Measurements from ENCODE around the gene TPCN2. TPM values are rescaled to one million over a fixed set of nuclear protein-coding genes. Genes with fewer than 3 reads are reported as not detected.

The TPCN2 gene
- total and polyA plus RNA-seq, 2 experiments from 2014 or later = 39.4 to 42.2 TPM

DNA sequence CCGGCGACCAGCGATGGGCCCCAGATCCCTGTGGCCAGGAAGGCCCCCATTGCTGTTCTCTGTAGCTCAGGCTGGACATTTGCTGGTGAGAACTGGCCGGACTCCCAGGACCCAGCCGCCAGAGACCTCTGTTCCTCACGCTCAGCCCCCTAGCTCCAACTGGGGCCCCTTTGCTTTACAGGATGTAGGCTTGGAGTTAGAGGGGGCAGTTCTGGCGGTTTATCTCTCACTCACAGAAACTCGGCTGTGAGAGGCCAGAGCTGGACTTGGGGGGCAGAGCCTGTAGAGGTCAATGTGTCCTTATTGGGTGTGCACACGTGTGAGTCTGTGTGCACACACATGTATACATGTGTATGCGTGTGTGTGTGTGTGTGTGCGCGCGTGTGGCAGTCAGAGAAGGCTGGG lies 107.5 kb downstream of the TPCN2 start:
- Histone ChIP-seq H3K27ac (no peak overlapping the region), H3K4me3 (no peak overlapping the region), H3K27me3 (no peaks in the 10 kb centered on the region), H3K36me3 (no peaks in the 10 kb centered on the region), H3K9me3 (ENCODE audit: low read depth) (no peaks in the 10 kb centered on the region), H3K4me1 (ENCODE audit: low read depth) (peaks cover 14% of the 10 kb centered on the region)
- TF ChIP-seq, protein P1, sequence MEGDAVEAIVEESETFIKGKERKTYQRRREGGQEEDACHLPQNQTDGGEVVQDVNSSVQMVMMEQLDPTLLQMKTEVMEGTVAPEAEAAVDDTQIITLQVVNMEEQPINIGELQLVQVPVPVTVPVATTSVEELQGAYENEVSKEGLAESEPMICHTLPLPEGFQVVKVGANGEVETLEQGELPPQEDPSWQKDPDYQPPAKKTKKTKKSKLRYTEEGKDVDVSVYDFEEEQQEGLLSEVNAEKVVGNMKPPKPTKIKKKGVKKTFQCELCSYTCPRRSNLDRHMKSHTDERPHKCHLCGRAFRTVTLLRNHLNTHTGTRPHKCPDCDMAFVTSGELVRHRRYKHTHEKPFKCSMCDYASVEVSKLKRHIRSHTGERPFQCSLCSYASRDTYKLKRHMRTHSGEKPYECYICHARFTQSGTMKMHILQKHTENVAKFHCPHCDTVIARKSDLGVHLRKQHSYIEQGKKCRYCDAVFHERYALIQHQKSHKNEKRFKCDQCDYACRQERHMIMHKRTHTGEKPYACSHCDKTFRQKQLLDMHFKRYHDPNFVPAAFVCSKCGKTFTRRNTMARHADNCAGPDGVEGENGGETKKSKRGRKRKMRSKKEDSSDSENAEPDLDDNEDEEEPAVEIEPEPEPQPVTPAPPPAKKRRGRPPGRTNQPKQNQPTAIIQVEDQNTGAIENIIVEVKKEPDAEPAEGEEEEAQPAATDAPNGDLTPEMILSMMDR (IDR thresholded peaks at IDR 0.05; ENCODE audit: low read depth, low read length) = no peak
- DNase-seq (ENCODE audit: low read depth in 1 of 2, low spot score in 1 of 2) = peak in 1 of 2 donors; percentile 33

DNA sequence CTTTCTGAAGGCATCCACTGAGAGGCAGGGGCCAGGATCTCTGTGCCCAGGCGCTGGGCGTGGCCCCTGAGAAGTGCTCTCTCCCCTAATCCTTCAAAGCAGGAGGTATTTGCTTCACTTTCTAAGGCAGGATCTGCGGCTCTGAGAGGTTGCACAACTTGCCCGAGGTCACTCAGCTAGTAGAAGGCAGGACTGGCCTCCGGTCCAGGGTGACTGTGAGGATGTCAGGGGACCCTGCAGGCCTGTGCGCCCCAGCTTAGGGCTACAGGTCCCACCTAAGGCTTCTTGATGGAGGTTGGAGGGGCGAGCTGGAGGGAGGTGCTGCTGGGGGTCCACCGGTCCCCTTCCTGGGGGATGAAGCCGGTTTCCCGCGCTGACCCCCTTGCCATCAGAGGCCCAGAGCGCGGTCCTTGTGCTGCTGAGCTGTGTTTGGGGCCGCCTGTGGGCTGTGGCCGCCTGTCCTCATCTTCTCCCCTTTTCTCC lies 108.0 kb downstream of the TPCN2 start:
- H3K36me3 ChIP-seq = no peaks in the 10 kb centered on the region
- H3K4me3 ChIP-seq = no peak overlapping the region
- H3K4me1 ChIP-seq (ENCODE audit: low read depth) = peaks cover 13% of the 10 kb centered on the region
- no peaks in the 10 kb centered on the region for H3K9me3 ChIP-seq (ENCODE audit: low read depth)
- no peak overlapping the region for H3K27ac ChIP-seq
- TF ChIP-seq, protein P1 (IDR thresholded peaks at IDR 0.05; ENCODE audit: low read depth, low read length) = no peak
- H3K27me3 ChIP-seq = no peaks in the 10 kb centered on the region
- peak in 1 of 2 donors; percentile 62 for DNase-seq (ENCODE audit: low read depth in 1 of 2, low spot score in 1 of 2)

- Histone ChIP-seq H3K4me3 (no peak overlapping the region), H3K9me3 (ENCODE audit: low read depth) (no peaks in the 10 kb centered on the region), H3K36me3 (no peaks in the 10 kb centered on the region), H3K27ac (no peak overlapping the region), H3K4me1 (ENCODE audit: low read depth) (peaks cover 8% of the 10 kb centered on the region), H3K27me3 (no peaks in the 10 kb centered on the region)
- DNase-seq (ENCODE audit: low read depth in 1 of 2, low spot score in 1 of 2) = peak in 1 of 2 donors; percentile 78
- TF ChIP-seq, protein P1 (IDR thresholded peaks at IDR 0.05; ENCODE audit: low read depth, low read length) = no peak
These were observed 108.6 kb downstream of the TPCN2 start for GRCh38 chr11:69157156-69157821.

GRCh38 chr11:69157822-69158231 lies 109.1 kb downstream of the TPCN2 start:
- Histone ChIP-seq H3K27ac (no peak overlapping the region), H3K4me3 (no peak overlapping the region), H3K4me1 (ENCODE audit: low read depth) (peaks cover 2% of the 10 kb centered on the region), H3K9me3 (ENCODE audit: low read depth) (no peaks in the 10 kb centered on the region), H3K36me3 (no peaks in the 10 kb centered on the region), H3K27me3 (no peaks in the 10 kb centered on the region)
- TF ChIP-seq, protein P1 (IDR thresholded peaks at IDR 0.05; ENCODE audit: low read depth, low read length) = no peak
- no peak for DNase-seq (ENCODE audit: low read depth in 1 of 2, low spot score in 1 of 2)

GRCh38 chr11:69158301-69159149 lies 109.8 kb downstream of the TPCN2 start:
- Histone ChIP-seq H3K36me3 (no peaks in the 10 kb centered on the region), H3K27me3 (no peaks in the 10 kb centered on the region), H3K27ac (no peak overlapping the region), H3K4me1 (ENCODE audit: low read depth) (no peaks in the 10 kb centered on the region), H3K9me3 (ENCODE audit: low read depth) (no peaks in the 10 kb centered on the region), H3K4me3 (no peak overlapping the region)
- DNase-seq (ENCODE audit: low read depth in 1 of 2, low spot score in 1 of 2) = no peak
- TF ChIP-seq, protein P1 (IDR thresholded peaks at IDR 0.05; ENCODE audit: low read depth, low read length) = no peak

Measured in cardiac muscle cell (in vitro differentiated cells and primary cell).